Retinal pigment epithelial cell (primary cell): Measurements from ENCODE around the gene FBXW11.

Source experiments
- DNase-seq: peaks from one replicate; pipeline ENCODE4 v3.0.0-alpha.2; 2010; ENCODE audit warnings: low read depth
- H3K4me3 ChIP-seq: 2 replicates; pipeline ENCODE4 v1.5.1; 2011; ENCODE audit warnings: mild to moderate bottlenecking, low read length, control low read depth, moderate library complexity
- TF ChIP-seq, protein P1 (sequence below): conservative IDR thresholded peaks from 2 replicates; pipeline ENCODE4 v1.5.1; 2011; ENCODE audit warnings: low read depth, low read length, control low read depth, inconsistent platforms

Gene FBXW11

DNA sequence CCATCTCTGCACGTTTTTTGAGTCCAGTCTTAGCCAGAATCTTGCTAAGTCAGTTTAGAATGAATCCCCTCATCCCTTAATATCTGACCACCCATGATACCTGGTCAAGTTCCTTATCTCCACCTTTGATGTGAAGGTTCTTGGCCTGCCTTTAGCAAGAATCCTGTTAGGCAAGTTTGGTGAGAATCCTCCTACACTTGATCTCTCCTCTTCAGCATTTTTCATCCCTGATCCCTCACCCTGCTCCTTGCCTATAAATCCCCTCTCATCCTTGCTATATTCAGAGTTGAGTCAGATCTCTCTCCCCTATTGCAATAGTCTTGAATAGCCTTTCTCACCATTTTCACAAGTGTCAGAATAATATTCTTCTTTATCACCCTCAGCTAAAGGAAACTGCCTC lies 189.8 kb downstream of the FBXW11 start:
- TF ChIP-seq, protein P1, sequence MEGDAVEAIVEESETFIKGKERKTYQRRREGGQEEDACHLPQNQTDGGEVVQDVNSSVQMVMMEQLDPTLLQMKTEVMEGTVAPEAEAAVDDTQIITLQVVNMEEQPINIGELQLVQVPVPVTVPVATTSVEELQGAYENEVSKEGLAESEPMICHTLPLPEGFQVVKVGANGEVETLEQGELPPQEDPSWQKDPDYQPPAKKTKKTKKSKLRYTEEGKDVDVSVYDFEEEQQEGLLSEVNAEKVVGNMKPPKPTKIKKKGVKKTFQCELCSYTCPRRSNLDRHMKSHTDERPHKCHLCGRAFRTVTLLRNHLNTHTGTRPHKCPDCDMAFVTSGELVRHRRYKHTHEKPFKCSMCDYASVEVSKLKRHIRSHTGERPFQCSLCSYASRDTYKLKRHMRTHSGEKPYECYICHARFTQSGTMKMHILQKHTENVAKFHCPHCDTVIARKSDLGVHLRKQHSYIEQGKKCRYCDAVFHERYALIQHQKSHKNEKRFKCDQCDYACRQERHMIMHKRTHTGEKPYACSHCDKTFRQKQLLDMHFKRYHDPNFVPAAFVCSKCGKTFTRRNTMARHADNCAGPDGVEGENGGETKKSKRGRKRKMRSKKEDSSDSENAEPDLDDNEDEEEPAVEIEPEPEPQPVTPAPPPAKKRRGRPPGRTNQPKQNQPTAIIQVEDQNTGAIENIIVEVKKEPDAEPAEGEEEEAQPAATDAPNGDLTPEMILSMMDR: no peak
- DNase-seq: no peak
- no peak overlapping the region for H3K4me3 ChIP-seq

DNA sequence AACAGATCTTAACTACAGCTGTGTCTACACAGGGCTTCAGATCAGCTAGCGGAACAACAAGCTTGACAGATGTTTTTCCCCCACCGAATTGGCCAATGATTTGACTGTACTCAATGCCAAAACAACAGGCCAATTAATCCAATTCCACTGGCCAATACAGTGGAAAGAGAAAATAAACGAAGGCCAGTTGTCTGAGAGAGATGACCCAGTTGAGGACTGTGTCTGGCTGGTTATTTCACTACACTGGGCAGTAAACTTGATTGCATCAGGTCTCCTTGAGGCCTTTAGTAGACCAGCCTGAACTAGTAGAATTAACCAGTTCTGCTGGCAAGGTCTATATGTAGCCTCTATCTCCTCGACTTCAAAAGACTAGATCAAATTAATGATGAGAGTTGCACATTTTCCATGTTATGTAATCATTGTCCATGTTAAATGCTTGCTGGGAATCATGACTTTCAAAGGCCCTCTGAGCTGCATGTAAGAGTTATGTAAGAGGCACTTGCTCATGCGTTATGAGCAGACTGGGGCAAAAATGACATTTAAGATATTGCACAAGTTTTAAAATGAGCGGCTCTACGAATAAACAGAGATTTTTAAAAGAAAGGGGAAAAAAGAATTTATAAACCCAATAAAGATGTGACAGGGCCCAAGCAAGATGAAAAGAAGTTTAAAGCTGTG lies 192.5 kb downstream of the FBXW11 start:
- no peak for DNase-seq
- TF ChIP-seq, protein P1: no peak
- no peak overlapping the region for H3K4me3 ChIP-seq

DNA sequence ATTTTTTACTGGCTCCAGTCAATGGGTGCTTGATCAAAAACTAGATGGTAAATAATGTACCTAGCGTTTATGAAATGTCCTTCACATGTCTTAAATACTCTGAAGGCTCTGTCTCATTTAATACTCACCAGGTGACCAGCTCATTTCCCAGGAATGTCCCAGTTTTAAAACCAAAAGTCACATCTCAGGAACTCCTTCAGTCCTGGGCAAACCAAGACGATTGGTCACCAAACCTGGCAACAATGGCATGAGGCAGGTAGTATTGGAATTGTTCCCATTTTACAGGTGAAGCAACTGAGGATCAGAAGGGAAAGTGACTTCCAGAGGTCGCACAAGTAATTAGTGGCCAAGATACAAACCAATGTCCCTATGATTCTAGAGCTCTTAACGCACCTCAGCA lies 193.2 kb downstream of the FBXW11 start:
- H3K4me3 ChIP-seq: no peak overlapping the region
- TF ChIP-seq, protein P1: no peak
- DNase-seq: no peak
